ENCODE data around the gene PCDHA1. TPM values are rescaled to one million over a fixed set of nuclear protein-coding genes. Genes with fewer than 3 reads are reported as not detected.

The PCDHA1 gene
- total and polyA plus RNA-seq, 2 of the 13 experiments (the other 11 are each of a cell fraction or from before 2014, with no cell fraction given): not detected

DNA sequence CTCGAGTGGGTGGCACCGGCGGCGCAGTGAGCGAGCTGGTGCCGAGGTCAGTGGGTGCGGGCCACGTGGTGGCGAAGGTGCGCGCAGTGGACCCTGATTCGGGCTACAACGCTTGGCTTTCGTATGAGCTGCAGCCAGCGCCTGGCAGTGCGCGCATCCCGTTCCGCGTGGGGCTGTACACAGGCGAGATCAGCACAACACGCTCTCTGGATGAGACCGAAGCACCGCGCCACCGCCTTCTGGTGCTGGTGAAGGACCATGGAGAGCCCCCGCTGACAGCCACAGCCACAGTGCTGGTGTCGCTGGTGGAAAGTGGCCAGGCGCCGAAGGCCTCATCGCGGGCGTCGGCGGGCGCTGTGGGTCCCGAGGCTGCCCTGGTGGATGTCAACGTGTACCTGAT, 37.5 kb downstream of the PCDHA1 start:
- 92% methylated on average over 37 of the region's 38 CpGs for WGBS (ENCODE audit: low lambda C conversion rate)
- Histone ChIP-seq H3K4me2 (ENCODE audit: low read depth, low read length) (no peak overlapping the region), H3K27me3 (ENCODE audit: control insufficient read depth in 1 of 2, insufficient read depth in 2 of 2, low read length in 2 of 2) (no peaks in the 10 kb centered on the region; a peak in 1 of 5 replicates), H3K36me3 (replicated peaks in 1 of 2; ENCODE audit: control insufficient read depth in 1 of 2, insufficient read depth in 2 of 2, low read length in 2 of 2) (no peaks in the 10 kb centered on the region), H4K20me1 (ENCODE audit: insufficient read depth, low read length) (no peaks in the 10 kb centered on the region), H2AFZ (ENCODE audit: low read length) (no peak overlapping the region), H3K4me1 (ENCODE audit: insufficient read depth, low read length) (no peaks in the 10 kb centered on the region), H3K4me3 (replicated peaks in 1 of 3; ENCODE audit: insufficient read depth in 1 of 3, low read depth in 2 of 3, low read length in 3 of 3) (no peak overlapping the region), H3K79me2 (ENCODE audit: insufficient read depth, low read length) (no peaks in the 10 kb centered on the region), H3K27ac (ENCODE audit: extremely low read length, insufficient read depth, low read length) (no peak overlapping the region), H3K9ac (ENCODE audit: insufficient read depth, low read depth, low read length) (no peak overlapping the region), H3K9me3 (ENCODE audit: low read length) (no peaks in the 10 kb centered on the region)
- BruUV-seq (replicated peaks): no TSS peak
- in situ Hi-C loops (cut with HindIII; ENCODE audit: extremely low pct_ligation_motif_present, low pct_unique_long_range_greater_than_20kb): no loop called here
- TF ChIP-seq NR3C1 (CRISPR knock-in tag; IDR thresholded peaks at IDR 0.05): no peak
- TF ChIP-seq HNRNPK (IDR thresholded peaks at IDR 0.05; ENCODE audit: low read depth, low read length, poor library complexity, severe bottlenecking): no peak
- no peak for DNase-seq (ENCODE audit: low spot score)
- POLR2A ChIA-PET: no interaction called here
- no peak for FAIRE-seq
- no peak for ATAC-seq
- CTCF ChIA-PET (ENCODE audit: low intra/inter-chr PET ratio, low total read pairs): no interaction called here
- intact Hi-C loops (cut with micrococcal nuclease; ENCODE audit: unreplicated experiment): no loop called here

GRCh38 chr5:140827704-140828361, 41.9 kb downstream of the PCDHA1 start, which contains the start of gene PCDHA6:
Gene PCDHA6, plus strand, starts transcription at chr5:140827960. Its CDS starts 132 bp downstream, at chr5:140828092.
- no peak for FAIRE-seq
- 62% methylated on average over 27 of the region's 27 CpGs for WGBS (ENCODE audit: low lambda C conversion rate)
- H3K4me3 ChIP-seq (replicated peaks in 1 of 3; ENCODE audit: insufficient read depth in 1 of 3, low read depth in 2 of 3, low read length in 3 of 3): no peak within 1 kb of the TSS
- H3K27ac ChIP-seq (ENCODE audit: extremely low read length, insufficient read depth, low read length): no peak within 1 kb of the TSS
- no TSS peak for BruUV-seq (replicated peaks)
- H3K4me2 ChIP-seq (ENCODE audit: low read depth, low read length): no peak within 1 kb of the TSS
- DNase-seq (ENCODE audit: low spot score): no peak
- H3K9me3 ChIP-seq (ENCODE audit: low read length): no peaks in the 10 kb centered on the region
- no peaks in the 10 kb centered on the region for H3K36me3 ChIP-seq (replicated peaks in 1 of 2; ENCODE audit: control insufficient read depth in 1 of 2, insufficient read depth in 2 of 2, low read length in 2 of 2)
- ChIA-PET POLR2A (no interaction called here), CTCF (ENCODE audit: low intra/inter-chr PET ratio, low total read pairs) (no interaction called here)
- in situ Hi-C loops (cut with HindIII; ENCODE audit: extremely low pct_ligation_motif_present, low pct_unique_long_range_greater_than_20kb): no loop called here
- H4K20me1 ChIP-seq (ENCODE audit: insufficient read depth, low read length): no peaks in the 10 kb centered on the region
- no peaks in the 10 kb centered on the region for H3K79me2 ChIP-seq (ENCODE audit: insufficient read depth, low read length)
- H3K27me3 ChIP-seq (ENCODE audit: control insufficient read depth in 1 of 2, insufficient read depth in 2 of 2, low read length in 2 of 2): no peaks in the 10 kb centered on the region; a peak in 1 of 5 replicates
- no peak for ATAC-seq
- H3K4me1 ChIP-seq (ENCODE audit: insufficient read depth, low read length): no peaks in the 10 kb centered on the region
- no peak within 1 kb of the TSS for H3K9ac ChIP-seq (ENCODE audit: insufficient read depth, low read depth, low read length)
- intact Hi-C loops (cut with micrococcal nuclease; ENCODE audit: unreplicated experiment): no loop called here
- H2AFZ ChIP-seq (ENCODE audit: low read length): no peak within 1 kb of the TSS
- TF ChIP-seq, protein P1, sequence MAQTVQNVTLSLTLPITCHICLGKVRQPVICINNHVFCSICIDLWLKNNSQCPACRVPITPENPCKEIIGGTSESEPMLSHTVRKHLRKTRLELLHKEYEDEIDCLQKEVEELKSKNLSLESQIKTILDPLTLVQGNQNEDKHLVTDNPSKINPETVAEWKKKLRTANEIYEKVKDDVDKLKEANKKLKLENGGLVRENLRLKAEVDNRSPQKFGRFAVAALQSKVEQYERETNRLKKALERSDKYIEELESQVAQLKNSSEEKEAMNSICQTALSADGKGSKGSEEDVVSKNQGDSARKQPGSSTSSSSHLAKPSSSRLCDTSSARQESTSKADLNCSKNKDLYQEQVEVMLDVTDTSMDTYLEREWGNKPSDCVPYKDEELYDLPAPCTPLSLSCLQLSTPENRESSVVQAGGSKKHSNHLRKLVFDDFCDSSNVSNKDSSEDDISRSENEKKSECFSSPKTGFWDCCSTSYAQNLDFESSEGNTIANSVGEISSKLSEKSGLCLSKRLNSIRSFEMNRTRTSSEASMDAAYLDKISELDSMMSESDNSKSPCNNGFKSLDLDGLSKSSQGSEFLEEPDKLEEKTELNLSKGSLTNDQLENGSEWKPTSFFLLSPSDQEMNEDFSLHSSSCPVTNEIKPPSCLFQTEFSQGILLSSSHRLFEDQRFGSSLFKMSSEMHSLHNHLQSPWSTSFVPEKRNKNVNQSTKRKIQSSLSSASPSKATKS (CRISPR knock-in tag; IDR thresholded peaks at IDR 0.05): no peak
- TF ChIP-seq, protein P2, sequence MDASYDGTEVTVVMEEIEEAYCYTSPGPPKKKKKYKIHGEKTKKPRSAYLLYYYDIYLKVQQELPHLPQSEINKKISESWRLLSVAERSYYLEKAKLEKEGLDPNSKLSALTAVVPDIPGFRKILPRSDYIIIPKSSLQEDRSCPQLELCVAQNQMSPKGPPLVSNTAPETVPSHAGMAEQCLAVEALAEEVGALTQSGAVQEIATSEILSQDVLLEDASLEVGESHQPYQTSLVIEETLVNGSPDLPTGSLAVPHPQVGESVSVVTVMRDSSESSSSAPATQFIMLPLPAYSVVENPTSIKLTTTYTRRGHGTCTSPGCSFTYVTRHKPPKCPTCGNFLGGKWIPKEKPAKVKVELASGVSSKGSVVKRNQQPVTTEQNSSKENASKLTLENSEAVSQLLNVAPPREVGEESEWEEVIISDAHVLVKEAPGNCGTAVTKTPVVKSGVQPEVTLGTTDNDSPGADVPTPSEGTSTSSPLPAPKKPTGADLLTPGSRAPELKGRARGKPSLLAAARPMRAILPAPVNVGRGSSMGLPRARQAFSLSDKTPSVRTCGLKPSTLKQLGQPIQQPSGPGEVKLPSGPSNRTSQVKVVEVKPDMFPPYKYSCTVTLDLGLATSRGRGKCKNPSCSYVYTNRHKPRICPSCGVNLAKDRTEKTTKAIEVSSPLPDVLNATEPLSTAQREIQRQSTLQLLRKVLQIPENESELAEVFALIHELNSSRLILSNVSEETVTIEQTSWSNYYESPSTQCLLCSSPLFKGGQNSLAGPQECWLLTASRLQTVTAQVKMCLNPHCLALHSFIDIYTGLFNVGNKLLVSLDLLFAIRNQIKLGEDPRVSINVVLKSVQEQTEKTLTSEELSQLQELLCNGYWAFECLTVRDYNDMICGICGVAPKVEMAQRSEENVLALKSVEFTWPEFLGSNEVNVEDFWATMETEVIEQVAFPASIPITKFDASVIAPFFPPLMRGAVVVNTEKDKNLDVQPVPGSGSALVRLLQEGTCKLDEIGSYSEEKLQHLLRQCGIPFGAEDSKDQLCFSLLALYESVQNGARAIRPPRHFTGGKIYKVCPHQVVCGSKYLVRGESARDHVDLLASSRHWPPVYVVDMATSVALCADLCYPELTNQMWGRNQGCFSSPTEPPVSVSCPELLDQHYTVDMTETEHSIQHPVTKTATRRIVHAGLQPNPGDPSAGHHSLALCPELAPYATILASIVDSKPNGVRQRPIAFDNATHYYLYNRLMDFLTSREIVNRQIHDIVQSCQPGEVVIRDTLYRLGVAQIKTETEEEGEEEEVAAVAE (CRISPR knock-in tag; IDR thresholded peaks at IDR 0.05; ENCODE audit: borderline replicate concordance): no peak
- TF ChIP-seq ZNF33B (CRISPR knock-in tag; IDR thresholded peaks at IDR 0.05): no peak
- no peak for TF ChIP-seq KAT2B (IDR thresholded peaks at IDR 0.05; ENCODE audit: borderline replicate concordance, low read depth, low read length)
- no peak for TF ChIP-seq NFE2 (CRISPR knock-in tag; IDR thresholded peaks at IDR 0.05)
- TF ChIP-seq CENPT (CRISPR knock-in tag; IDR thresholded peaks at IDR 0.05; ENCODE audit: low read depth): no peak
